Epithelial cell of esophagus (primary cell): ENCODE results near the gene DNAH14.

Source experiments
- DNase-seq: peaks from one replicate; pipeline ENCODE4 v3.0.0; 2010; ENCODE audit warnings: low read depth
- H3K4me3 ChIP-seq: 2 replicates; pipeline ENCODE4 v1.5.1; 2011; ENCODE audit warnings: mild to moderate bottlenecking, low read length, control low read depth
- CTCF ChIP-seq: IDR thresholded peaks from 2 replicates; pipeline ENCODE4 v1.5.1; 2011; ENCODE audit warnings: low read depth, mild to moderate bottlenecking, low read length, control low read depth, inconsistent platforms; ENCODE audit not compliant: insufficient read depth; ENCODE audit errors: missing control alignments

Gene DNAH14

GRCh38 chr1:225413708-225414375, 484.4 kb downstream of the DNAH14 start:
- DNase-seq, result no peak
- no peak for TF ChIP-seq CTCF
- H3K4me3 ChIP-seq, result no peak overlapping the region

- no peak for TF ChIP-seq CTCF
- DNase-seq, result no peak
- no peak overlapping the region for H3K4me3 ChIP-seq
These were observed 485.8 kb downstream of the DNAH14 start for GRCh38 chr1:225415307-225415706.

- no peak for TF ChIP-seq CTCF
- no peak for DNase-seq
- no peak overlapping the region for H3K4me3 ChIP-seq
These were observed 486.7 kb downstream of the DNAH14 start for GRCh38 chr1:225415967-225416745.

- no peak for DNase-seq
- TF ChIP-seq CTCF, result no peak
- no peak overlapping the region for H3K4me3 ChIP-seq
These were observed 488.6 kb downstream of the DNAH14 start for GRCh38 chr1:225418059-225418458.

GRCh38 chr1:225418598-225418997, 489.1 kb downstream of the DNAH14 start:
- no peak overlapping the region for H3K4me3 ChIP-seq
- DNase-seq, result no peak
- no peak for TF ChIP-seq CTCF

GRCh38 chr1:225422031-225422605, 492.6 kb downstream of the DNAH14 start:
- no peak for TF ChIP-seq CTCF
- DNase-seq, result no peak
- no peak overlapping the region for H3K4me3 ChIP-seq
